Stimulated activated CD4-positive, alpha-beta T cell treated with anti-CD3 and anti-CD28 coated beads, Interleukin-1b, Interleukin-23, amount 100 ng/mL, for 48 hours (primary cell): ENCODE results near the gene GYPC.

Source experiments
- DNase-seq: peaks from one replicate; pipeline ENCODE4 v3.0.0-alpha.2; 2020

Gene GYPC

DNA sequence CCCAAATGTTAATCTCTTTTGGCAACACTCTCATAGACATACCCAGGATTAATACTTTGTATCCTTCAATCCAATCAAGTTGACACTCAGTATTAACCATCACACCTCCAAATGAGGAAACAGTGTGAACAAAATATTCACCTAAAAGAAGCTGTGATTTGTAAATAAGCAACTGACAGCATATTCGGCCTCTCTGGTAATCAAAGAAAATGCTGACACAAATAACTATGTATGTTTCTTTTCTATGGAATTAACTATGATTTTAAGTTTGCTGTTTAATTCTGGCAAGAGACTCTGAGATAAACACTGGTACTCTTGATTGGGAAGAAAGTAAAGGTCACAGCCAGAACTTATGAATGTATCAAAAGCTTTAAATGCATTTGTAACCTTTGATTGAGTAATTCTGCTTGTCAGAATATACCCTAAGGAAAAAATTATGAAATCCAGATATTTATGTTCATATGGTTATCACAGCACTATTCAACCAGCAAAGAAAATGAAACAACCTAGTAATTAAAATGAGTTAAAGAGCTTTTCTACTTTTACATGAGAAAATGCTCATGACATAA, 3.6 kb upstream of the GYPC start:
- no peak for DNase-seq

DNA sequence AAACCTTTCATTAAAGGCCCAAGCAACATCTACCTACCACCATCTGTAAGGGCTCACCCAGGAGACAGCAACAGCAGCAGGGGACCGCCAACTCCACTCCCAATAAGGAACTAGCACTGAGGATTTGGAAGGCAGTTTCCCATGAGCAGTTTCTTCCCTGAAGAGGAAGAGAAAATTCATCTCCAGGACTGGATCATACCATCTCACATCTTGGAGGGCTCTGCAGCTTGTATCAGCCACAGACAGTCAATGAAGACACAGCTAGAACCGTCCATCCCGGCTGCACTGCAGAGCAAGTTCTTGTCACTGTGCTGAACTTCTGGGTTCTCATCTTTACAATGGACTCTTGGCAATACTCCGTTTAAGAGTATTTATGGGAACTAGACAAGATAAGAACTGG, 2.8 kb upstream of the GYPC start:
- DNase-seq, result no peak

DNA sequence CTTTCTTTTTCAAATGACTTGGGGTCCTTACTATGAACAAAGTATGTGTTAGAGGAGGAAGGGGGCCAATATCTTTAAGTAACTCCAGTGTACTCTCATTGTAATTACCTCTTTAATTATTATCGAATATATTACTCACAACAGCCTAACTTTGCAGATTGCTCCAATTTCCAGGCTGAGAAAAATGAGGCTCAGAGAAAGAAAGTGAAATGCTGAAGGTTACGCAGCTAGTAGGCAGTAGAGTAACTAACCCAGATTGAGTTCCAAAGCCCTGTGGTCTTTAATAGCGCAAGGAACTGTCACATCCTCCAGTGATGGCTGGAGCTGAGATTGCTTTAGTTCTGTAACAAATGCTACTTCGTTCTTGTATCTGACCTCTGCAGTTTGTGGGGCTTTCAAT, 2.2 kb upstream of the GYPC start:
- DNase-seq, result no peak

DNA sequence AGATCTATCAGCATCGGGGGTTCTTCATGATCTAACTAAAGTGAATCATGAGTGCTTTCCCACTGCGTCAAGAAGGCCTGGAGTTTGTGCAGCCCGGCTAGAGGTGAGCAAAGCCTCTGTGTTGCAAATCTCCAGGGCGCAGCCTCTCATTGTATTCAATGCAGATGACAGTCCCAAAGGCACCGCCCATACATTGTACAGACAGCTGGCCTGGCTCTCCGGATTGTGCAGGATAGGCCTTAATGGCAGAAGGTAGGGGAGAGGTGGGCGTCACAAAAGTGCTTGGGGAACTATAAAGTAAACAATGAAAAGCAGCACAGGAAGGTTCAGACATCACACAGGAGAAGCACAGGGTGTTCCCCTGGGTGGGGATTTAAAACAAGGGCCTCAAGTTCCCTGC, 907 bp upstream of the GYPC start:
- no peak for DNase-seq

DNA sequence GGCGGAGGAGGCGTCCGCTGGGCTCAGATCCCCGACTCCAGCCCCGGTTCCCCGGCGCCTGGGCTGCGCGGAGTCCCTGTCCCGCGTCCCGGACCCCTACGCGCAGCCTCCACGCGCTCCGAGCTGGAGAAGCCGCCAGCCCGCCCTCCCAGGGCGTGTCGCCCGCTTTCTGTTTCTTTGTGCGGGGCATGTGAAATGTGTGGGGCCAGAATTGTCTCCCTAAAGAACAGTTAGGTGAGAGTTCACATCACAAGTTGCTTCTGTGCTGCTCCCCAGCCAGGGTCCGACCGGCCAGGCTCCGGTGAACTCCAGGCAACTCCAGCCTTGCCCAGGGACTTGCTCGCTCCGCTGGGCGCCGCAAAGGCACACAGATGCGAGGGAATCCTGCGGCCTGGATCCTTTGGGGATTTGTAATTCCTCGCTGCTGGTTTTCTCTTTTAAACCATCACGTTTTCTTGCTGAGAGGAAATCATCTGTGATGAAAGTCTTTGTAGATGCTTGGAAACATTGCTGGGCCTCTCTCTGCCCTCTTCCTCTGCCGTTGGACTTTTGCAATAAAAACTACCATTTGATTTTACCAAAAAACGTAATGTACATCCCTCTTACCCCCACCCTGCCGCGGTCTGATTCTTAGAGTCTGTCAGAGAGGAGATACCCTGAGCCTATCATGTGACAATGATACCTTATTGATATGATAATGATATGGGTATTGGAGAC, 631 bp downstream of the GYPC start:
- peak; percentile 48 for DNase-seq

DNA sequence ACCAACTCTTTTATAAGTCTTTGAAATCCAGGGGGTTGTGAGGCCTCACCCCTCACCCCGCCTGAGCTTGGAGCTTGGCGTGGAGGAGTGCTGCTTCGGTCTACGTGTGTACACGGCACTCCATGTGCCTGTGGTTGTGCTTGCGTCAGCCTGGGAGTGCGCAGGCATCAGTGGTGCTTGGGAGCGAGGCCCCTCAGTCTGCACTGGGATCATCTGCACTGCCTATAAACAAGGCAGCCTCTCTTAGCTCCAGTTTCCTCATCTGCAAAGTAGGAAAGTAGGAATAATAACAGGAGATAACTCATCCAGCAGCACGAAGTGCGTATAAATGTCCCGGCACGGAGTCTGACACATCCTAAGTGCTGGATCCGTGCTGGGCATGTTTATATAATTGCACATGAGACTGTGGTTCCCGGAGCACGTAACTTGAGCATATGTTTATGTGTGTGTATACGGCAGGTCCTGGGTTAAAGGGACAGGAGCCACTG, 1.2 kb downstream of the GYPC start:
- DNase-seq, result peak; percentile 65

DNA sequence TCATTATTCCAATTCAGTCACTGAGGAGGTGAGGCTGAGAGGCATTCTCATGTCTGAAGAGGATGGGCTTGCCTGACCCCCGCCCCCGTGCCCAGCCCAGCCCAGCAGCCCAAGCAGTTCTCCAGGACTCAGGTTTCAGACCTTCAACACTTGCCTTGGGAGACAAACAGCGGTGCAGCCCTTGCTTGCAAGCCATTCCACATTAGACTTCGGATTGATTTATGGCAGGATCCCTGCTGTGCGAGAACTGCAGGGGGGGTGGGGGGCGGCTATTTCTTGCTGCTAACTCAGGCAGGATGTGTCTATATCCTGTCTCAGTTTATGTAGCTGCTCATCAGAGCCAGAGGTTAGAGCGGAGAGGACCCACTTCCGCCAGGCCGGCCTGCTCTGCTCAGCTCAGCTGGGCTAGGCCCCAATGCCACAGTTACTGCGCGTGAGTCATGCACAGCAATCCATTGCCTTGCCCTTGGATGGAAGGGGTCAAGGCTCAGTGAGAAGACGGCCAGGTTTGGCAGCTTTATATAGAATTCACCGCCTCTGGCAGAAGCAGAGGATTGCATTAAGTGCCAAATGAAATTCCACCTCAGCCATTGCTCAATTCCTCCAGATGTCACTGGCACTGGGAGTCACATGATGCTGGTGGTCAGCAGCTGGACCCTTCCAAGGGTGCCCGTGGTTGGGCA, 1.8 kb downstream of the GYPC start:
- peak; percentile 82 for DNase-seq

DNA sequence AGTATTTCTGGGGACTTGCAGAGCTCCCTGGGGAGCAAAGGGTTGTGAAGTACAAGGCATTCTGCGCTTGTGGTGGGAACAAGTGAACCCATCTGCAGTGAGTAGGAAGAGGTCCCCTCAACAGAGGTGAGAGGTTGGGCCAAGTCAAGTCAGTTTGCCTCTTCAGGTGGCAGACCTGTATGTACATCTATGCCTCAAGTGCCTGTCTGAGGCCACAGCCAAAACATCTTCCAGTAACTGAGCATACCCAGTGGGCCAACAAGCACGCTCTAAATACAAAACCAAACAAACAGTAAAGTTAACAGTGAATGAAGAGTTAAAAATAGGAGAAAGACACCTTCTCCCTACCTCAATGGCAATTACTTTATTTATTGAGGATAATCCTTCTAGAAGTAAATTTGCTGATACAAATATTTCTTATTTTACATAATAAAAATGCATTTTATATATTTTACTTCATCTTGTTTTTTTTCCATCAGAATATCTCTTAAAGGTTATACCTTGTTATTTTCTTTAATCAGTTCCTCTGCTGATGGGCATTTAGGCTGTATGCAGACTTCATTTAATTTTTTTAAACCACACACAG, 2.5 kb downstream of the GYPC start:
- DNase-seq, result no peak

DNA sequence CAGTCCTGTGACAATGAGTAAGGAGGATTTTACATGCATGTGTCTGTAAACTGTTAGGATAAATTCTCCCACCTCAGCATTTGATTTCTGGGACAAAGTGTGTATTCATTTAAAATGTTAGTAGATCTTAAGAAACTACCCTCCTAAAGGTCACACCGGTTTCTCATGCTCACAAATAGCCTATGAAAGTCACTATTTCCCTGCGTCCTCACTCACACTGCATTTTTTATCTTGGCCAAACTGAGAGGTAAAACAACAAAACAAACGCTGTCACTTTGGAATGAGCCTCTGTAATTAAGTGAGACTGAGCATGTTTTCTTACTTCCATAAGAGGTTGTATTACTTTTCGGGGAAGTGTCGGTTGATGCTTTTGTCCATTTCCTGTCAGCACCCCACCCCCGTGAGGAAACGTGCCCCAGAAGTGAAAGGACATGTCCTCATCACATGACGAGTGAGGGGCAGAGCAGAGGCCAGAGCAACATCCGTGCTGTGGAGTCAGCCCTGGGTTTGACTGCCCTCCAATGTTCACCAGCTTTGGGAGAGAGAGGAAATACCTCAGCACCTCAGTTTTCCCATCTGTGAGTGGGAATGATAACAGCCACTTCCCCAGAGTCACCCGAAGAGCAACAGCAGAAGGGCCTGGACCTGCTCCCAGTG, 3.1 kb downstream of the GYPC start:
- peak; percentile 75 for DNase-seq

DNA sequence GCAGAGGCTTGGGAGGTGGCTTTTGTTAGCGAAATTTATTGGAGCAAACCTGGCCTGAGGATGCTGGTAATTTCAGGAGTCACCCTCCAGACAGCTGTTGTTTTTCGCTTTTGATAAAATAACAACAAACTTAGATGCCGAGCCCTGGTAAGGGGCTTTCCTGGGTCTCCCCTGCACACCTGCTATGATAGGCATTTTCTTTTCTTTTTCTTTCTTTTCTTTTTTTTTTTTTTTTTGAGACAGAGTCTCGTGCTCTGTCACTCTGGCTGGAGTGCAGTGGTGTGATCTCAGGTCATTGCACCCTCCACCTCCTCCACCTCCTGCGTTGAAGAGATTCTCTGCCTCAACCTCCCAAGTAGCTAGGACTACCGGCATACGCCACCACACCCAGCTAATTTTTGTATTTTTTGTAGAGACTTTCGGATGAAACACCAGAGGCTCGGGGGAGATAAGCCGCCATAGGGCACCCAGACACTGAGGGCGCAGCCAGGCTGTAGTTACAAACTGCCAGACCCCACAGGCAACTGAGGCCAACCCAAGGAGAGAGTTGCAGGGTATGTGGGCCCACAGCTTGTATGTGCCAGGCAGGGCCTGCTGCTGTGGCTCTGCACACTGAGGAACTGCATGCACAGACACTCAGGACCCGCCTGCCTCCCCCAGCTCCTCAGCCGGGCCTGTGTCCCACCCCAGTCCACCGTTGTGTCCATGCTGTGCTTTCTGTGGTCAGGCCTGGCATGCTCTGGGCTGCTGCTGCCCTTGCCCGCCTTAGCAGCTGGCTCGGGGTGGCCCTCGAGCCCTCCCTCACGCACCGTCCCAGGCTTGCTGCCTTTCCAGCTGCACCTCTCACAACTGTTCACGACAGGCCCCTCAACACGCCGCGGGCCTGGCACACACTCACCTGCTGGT, 3.9 kb downstream of the GYPC start:
- DNase-seq, result no peak

DNA sequence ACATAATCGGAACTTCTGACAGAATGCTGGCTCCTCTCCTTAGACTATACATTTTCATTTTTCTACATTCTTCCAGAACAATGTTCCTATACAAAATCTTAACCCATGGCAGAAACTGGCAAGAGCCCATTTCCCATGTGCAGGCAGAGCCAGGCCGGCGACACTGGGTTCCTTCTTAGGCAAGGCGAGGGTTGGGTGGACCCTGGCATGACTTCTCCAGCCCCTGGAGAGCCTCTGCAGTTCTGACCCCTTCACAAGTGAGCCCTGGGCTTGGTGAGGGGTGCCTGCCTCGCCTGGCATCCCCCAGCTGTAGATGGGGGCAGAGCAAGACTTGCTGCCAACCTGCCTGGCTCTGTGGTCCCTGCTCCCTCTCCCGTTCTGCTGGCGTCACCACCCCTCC, 5.0 kb downstream of the GYPC start:
- DNase-seq, result no peak

DNA sequence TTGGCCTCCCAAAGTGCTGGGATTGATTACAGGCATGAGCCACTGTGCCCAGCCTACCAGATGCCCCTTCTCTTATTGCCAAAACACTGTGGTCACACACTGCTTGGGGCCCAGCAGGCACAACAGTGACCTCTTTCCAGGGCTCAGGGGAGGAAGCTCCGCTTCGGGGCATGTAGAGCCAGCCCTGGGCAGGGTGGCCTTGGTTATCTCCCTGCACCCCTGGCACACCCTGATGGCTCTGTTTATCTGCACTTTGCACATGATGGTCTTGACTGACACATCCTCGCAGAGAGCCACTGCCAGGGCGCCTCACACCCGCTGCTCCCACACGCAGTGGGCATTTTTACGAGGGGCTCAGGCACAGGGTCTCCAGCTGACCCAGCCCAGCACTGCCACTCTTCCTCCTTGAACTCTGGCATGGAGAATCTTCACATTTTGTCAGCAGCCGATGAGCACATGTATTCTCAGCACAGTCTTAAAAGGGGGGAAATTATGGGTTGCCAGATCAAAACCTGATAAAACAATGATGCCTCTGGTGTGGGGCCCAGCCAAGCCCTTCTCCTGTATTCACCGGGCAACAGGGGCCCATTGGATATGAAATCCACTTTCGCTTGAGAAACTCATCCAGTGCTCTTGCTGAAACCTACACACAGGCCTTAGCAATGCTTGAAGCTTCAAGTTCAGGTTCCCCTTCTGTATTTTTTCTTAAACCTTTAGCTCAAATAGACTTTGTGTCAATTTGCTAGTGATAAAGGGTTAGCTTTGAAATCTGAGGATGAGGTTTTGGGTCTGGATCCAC, 5.9 kb downstream of the GYPC start:
- DNase-seq, result peak; percentile 46

DNA sequence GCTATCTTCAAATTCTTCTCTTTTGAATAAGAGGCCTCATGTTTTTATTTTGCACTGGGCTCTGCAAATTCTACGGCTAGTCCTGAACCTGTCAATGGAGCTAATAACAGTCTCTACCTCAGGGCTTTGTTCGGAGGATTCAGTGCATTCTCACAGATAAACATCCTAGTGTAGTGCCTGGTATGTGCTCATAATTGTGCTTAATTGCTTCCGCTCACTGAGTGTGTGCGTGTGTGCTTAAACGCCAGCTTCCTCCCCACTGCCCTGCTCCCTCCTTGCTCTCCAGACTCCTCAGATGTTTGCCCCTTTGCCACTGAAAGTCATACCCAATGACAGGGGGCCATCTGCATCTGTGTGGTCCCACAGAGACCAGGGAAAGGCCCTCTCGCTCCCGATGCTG, 6.7 kb downstream of the GYPC start:
- peak; percentile 16 for DNase-seq

DNA sequence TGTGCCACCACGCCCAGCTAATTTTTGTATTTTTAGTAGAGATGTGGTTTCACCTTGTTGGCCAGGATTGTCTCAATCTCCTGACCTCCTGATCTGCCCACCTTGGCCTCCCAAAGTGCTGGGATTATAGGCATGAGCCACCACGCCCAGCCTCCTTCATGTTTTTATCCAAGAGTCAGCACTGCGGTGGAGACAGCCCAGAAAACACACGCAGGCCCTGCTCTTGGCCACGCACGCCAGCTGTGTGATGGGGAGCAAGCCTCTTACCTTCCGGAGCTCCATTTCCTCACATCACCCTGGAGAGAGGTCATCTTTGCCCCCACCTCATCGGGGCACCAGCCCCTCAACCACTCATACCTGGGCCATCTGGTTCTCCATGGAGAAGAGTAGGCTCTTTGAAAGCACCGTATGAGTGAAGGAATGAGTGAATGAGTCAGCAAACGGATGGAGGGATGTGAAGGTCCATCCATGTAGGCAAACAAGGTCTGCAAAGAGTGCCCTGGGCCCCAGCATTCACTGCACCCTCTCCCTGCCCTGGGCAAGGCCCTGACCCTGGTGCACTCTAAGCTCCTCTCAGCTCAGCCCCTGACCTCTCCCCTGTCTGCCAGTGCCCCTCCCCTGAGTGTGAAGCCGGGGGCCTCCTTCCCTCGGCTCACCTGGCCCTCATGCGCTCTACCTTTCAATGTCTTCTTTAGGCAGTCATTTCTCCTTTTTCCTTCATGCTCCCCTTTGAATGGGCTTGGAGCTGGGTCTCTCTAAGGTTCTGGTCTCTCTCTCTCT, 7.4 kb downstream of the GYPC start:
- DNase-seq, result no peak

DNA sequence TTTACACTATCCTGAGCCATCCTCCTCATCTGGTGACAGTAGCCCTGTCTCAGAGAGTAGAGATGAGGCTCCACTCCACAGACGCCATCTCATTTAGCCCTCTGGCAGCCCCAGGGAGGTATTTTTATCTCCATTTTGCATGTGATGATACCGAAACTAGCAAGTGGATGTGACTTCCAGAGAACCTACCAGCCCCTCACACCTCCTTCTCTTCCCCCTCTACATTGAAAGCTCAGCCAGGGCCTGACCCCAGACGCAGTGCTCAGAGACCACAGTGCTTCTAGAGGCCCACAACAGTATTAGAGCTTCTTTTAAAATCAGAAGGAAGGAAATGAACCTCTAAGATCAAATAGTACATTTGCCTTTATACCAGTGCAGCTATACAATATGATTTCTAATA, 8.3 kb downstream of the GYPC start:
- peak; percentile 40 for DNase-seq

DNA sequence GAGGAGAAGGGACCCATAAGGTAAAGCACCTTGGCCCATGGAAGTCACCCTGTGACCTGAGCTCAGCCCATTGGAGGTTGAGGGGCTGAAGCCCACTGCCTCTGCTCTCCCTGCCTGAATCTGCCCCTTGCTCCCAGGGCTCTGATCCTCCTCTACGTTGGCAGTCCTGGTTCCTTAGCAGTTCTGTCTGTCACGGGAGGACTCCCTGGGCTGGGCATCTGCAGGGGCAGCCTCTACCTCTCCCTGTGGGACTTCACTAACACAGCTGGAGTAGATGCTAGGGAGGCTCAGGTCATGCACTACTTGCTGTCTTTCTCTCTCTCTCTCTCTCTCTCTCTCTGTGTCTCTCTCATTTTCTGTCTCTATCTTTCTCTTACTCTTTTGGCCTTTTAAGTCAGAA, 8.7 kb downstream of the GYPC start:
- DNase-seq, result no peak

DNA sequence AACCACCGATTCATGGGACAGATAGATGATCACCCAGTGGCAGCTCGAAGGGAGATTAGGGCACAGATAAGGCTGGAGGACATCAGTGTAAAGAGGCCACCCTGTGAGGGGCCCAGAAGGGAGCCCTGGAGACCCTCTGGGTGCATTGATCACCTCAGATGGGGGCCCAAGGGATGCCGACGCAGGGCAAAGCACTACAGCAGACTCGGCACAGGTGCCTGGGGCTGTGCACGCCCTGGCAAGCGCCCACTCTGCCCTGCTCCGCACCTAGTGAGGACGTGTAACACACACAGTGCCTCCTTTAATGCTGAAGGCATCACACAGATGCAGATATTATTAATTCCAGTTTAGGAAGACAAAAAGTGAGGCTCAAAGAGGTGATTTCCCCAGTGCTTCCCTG, 9.5 kb downstream of the GYPC start:
- DNase-seq, result no peak

DNA sequence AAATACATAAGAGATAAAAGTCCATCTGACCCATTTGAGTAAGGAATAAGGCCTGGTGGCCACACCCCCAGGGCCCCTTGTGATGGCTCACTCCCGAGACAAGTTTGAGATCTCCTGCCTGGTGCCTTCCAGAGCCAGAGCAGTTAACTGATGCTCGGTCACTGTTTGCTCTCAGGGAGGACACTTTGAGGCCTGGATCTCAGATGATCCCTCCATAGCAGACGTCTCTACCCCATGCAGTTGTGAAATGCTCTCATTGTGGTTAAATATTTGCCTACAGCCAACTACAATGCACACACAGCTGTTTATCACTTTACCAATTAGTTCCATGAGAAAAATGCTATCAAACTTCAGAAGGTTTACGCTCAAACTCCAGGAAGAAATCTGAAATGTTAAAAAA, 12.3 kb downstream of the GYPC start:
- no peak for DNase-seq

DNA sequence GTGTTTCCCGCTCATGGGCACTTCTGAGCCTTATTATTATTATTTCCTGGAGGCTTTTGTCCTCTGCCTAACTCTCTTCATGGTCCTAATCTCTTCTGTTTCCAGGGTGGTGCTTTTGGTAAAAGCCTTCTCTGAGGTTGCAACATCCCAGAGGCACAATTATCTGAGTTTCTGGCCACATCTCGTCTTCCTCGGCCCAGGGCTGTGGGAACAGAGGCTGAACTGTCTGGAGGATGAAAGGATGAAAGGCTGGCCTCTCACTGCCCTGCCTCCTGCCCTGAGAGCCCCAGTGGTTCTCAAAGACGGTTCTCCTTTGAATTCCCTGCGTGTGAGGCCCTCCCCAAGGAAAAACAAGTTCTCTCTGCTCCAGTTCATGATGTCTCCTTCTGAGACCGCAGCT, 13.8 kb downstream of the GYPC start:
- no peak for DNase-seq

DNA sequence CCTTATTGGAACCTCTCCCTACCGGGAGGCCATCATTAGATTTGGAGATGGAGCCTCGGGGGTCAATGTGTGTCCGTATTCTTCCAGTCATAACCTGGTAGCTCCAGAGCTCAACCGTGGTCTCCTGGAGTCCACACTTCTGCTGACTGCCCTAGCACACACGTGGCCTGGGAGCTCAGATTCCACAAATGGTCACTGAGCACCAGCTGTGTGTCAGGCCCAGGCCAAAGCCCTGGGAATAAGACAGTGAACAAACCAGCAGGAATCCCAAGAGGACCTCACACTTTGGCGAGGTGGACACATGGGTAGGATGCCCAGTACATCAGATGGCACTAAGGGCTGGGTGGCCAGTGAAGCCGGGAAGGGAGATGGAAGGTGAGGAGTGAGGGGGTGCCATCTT, 15.5 kb downstream of the GYPC start:
- DNase-seq, result no peak
